Hematopoietic multipotent progenitor cell treated with erythropoietin and hydrocortisone succinate and interleukin-3 and kit ligand, for 4 days (in vitro differentiated cells): ENCODE results near the gene ADCY3.

ENCODE experiments used
- DNase-seq: peaks from one replicate; pipeline ENCODE4 v3.0.0-alpha.2; 2015

Gene ADCY3

GRCh38 chr2:24827321-24828237 is 92.5 kb downstream of the ADCY3 start:
- DNase-seq, result peak; percentile 93

GRCh38 chr2:24826773-24827145 is 93.3 kb downstream of the ADCY3 start:
- peak; percentile 53 for DNase-seq

- no peak for DNase-seq
Observed at GRCh38 chr2:24825883-24826772, 93.9 kb downstream of the ADCY3 start.

- DNase-seq, result peak; percentile 42
Observed at GRCh38 chr2:24824966-24825882, 94.8 kb downstream of the ADCY3 start.

GRCh38 chr2:24824071-24824588 is 95.9 kb downstream of the ADCY3 start:
- no peak for DNase-seq

GRCh38 chr2:24822049-24822706 is 97.9 kb downstream of the ADCY3 start:
- DNase-seq, result no peak

- no peak for DNase-seq
Observed at GRCh38 chr2:24821433-24821891, 98.6 kb downstream of the ADCY3 start.

- DNase-seq, result no peak
Observed at GRCh38 chr2:24820598-24821432, 99.2 kb downstream of the ADCY3 start.

- DNase-seq, result no peak
Observed at GRCh38 chr2:24820175-24820513, 99.9 kb downstream of the ADCY3 start.

- no peak for DNase-seq
Observed at GRCh38 chr2:24819442-24820174, 100.4 kb downstream of the ADCY3 start.

GRCh38 chr2:24818721-24819167 is 101.3 kb downstream of the ADCY3 start:
- DNase-seq, result peak; percentile 79

GRCh38 chr2:24816884-24817283 is 103.2 kb downstream of the ADCY3 start:
- no peak for DNase-seq

- no peak for DNase-seq
Observed at GRCh38 chr2:24816404-24816803, 103.6 kb downstream of the ADCY3 start.

- DNase-seq, result no peak
Observed at GRCh38 chr2:24815171-24815570, 104.9 kb downstream of the ADCY3 start.

- DNase-seq, result no peak
Observed at GRCh38 chr2:24814516-24814915, 105.5 kb downstream of the ADCY3 start.

GRCh38 chr2:24813691-24814137 is 106.3 kb downstream of the ADCY3 start:
- no peak for DNase-seq

GRCh38 chr2:24809316-24810007 is 110.6 kb downstream of the ADCY3 start:
- no peak for DNase-seq

- DNase-seq, result no peak
Observed at GRCh38 chr2:24806661-24807036, 113.4 kb downstream of the ADCY3 start.
